NT2/D1 (cell line): ENCODE results near the gene C17orf100.
"Not testable (repeated sequence)": the region's sequence is repeated elsewhere in the genome, so short reads cannot be mapped to it uniquely, and the experiment has no call there.

ENCODE experiments used
- DNase-seq: peaks from one replicate; pipeline ENCODE4 v3.0.0-alpha.2; 2011; ENCODE audit warnings: low read depth, low spot score
- H3K27me3 ChIP-seq: 2 replicates; pipeline ENCODE4 v1.6.0; 2011; ENCODE audit warnings: mild to moderate bottlenecking; ENCODE audit not compliant: insufficient read length, insufficient read depth
- H3K36me3 ChIP-seq: 2 replicates; pipeline ENCODE4 v1.6.1; 2011; ENCODE audit warnings: mild to moderate bottlenecking, low read length, mixed read lengths; ENCODE audit not compliant: insufficient read depth, insufficient read length
- H3K4me1 ChIP-seq: 2 replicates; pipeline ENCODE4 v1.5.1; 2011; ENCODE audit not compliant: insufficient read depth, insufficient read length
- H3K4me3 ChIP-seq: 2 replicates; pipeline ENCODE4 v1.5.1; 2011; ENCODE audit warnings: low read depth; ENCODE audit not compliant: insufficient read length
- H3K9ac ChIP-seq: 2 replicates; pipeline ENCODE4 v1.6.0; 2011; ENCODE audit warnings: low read depth; ENCODE audit not compliant: insufficient read length
- H3K9me3 ChIP-seq: 2 replicates; pipeline ENCODE4 v1.5.1; 2011; ENCODE audit warnings: mild to moderate bottlenecking, low read length; ENCODE audit not compliant: insufficient read depth
- SUZ12 ChIP-seq: IDR thresholded peaks from 2 replicates; pipeline ENCODE4 v1.6.1; 2011; ENCODE audit not compliant: insufficient read length, insufficient read depth; ENCODE audit errors: extremely low read depth
- YY1 ChIP-seq: IDR thresholded peaks from 2 replicates; pipeline ENCODE4 v1.6.1; 2011; ENCODE audit not compliant: insufficient read length, insufficient read depth
- ZNF274 ChIP-seq: IDR thresholded peaks from 2 replicates; pipeline ENCODE4 v1.6.1; 2011; ENCODE audit warnings: mild to moderate bottlenecking, low read depth, low read length

Gene C17orf100

GRCh38 chr17:6657633-6658287 is 6.2 kb downstream of the C17orf100 start:
- Histone ChIP-seq H3K9ac (no peak overlapping the region), H3K4me1 (peaks cover 4% of the 10 kb centered on the region), H3K27me3 (peaks cover 65% of the 10 kb centered on the region), H3K36me3 (no peaks in the 10 kb centered on the region), H3K4me3 (peak overlapping the region; percentile 12), H3K9me3 (no peaks in the 10 kb centered on the region)
- TF ChIP-seq YY1 (no peak), SUZ12 (no peak), ZNF274 (no peak)
- DNase-seq = no peak

DNA sequence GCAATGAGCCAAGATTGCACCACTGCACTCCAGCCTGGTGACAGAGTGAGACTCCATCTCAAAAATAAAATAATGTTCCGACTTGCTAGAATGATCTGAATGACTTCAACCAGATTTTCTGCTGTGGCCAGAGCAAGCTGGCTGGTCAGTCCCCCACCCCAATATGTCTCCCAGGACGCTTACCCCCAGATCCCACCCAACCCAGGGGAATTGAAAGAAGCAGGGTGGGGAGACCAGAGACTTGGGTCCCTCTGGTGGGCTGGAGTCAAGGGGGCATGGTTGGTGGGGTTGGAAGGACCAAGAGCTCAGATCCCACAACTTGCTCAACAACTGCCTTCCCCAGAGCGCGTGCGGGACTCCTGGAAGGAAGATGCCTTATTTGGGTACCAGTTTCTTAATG is 6.8 kb downstream of the C17orf100 start:
- not testable (repeated sequence) for H3K9me3 ChIP-seq, H3K9ac ChIP-seq, DNase-seq, H3K36me3 ChIP-seq, H3K4me3 ChIP-seq, H3K4me1 ChIP-seq
- H3K27me3 ChIP-seq = peaks cover 58% of the 10 kb centered on the region

- H3K36me3 ChIP-seq = no peaks in the 10 kb centered on the region
Measured at GRCh38 chr17:6660101-6660500, 8.5 kb downstream of the C17orf100 start.

GRCh38 chr17:6660805-6661463 is 9.4 kb downstream of the C17orf100 start:
- DNase-seq = no peak
- TF ChIP-seq SUZ12 (no peak), ZNF274 (no peak), YY1 (no peak)
- no peak overlapping the region for H3K4me3 ChIP-seq
- H3K4me1 ChIP-seq = no peaks in the 10 kb centered on the region
- H3K27me3 ChIP-seq = peaks cover 36% of the 10 kb centered on the region
- no peaks in the 10 kb centered on the region for H3K9me3 ChIP-seq
- H3K9ac ChIP-seq = no peak overlapping the region
- H3K36me3 ChIP-seq = no peaks in the 10 kb centered on the region

More at GRCh38 chr17:6660101-6660500, 8.5 kb downstream of the C17orf100 start:
- H3K9me3 ChIP-seq = no peaks in the 10 kb centered on the region
- no peak overlapping the region for H3K4me3 ChIP-seq
- TF ChIP-seq YY1 (no peak), SUZ12 (no peak), ZNF274 (no peak)
- peaks cover 3% of the 10 kb centered on the region for H3K4me1 ChIP-seq
- H3K27me3 ChIP-seq = peaks cover 41% of the 10 kb centered on the region
- DNase-seq = no peak
- H3K9ac ChIP-seq = no peak overlapping the region

DNA sequence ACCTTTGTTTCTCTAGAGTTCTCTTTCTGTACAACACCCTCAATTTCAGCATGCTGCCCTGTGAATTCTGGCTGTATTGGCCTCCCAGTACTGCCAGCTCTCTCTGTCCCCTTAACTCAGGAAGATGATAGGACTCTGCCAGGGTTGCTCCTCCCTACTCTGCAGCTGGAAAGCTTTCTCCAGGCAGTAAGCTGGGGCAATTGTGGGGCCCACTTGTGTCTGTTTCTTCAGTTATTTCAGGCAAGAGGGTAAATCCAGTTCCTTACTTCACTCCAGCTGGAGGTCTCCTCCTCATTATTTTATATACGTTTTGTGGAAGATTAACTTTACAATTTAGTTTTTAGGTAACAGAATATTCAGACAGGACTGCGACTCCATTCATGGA is 9.9 kb downstream of the C17orf100 start:
- H3K4me3 ChIP-seq = no peak overlapping the region
- H3K27me3 ChIP-seq = peaks cover 33% of the 10 kb centered on the region
- peaks cover 2% of the 10 kb centered on the region for H3K4me1 ChIP-seq
- no peak overlapping the region for H3K9ac ChIP-seq
- H3K36me3 ChIP-seq = no peaks in the 10 kb centered on the region
- TF ChIP-seq SUZ12 (no peak), ZNF274 (no peak), YY1 (no peak)
- no peak for DNase-seq
- H3K9me3 ChIP-seq = no peaks in the 10 kb centered on the region

DNA sequence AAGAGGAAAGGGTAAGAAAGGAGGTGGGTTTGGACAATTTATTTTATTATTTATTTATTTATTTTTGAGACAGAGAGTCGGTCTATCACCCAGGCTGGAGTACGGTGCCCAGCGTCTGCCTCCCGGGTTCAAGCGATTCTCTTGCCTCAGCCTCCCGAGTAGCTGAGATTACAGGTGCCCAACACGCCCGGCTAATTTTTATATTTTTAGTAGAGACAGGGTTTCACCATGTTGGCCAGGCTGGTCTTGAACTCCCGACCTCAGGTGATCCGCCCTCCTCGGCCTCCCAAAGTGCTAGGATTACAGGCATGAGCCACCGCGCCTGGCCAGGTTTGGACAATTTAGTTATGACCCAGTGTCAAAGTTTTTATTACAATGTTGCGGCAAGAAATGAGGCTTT is 11.6 kb downstream of the C17orf100 start:
- not testable (repeated sequence) for H3K4me1 ChIP-seq, H3K9ac ChIP-seq, H3K9me3 ChIP-seq, H3K4me3 ChIP-seq, DNase-seq, H3K36me3 ChIP-seq
- H3K27me3 ChIP-seq = peaks cover 24% of the 10 kb centered on the region

- Histone ChIP-seq H3K9ac (no peak overlapping the region), H3K9me3 (no peaks in the 10 kb centered on the region)
- peak; percentile 66 for DNase-seq
Measured at GRCh38 chr17:6666077-6666521, 14.5 kb downstream of the C17orf100 start.

More at GRCh38 chr17:6666077-6666521, 14.5 kb downstream of the C17orf100 start:
- TF ChIP-seq ZNF274 (no peak), SUZ12 (no peak), YY1 (no peak)
- Histone ChIP-seq H3K36me3 (no peaks in the 10 kb centered on the region), H3K4me3 (no peak overlapping the region), H3K27me3 (peaks cover 6% of the 10 kb centered on the region), H3K4me1 (peaks cover 2% of the 10 kb centered on the region)
